Thoracic aorta (tissue), 2 donors: Measurements from ENCODE around the gene SGCD. TPM values are rescaled to one million over a fixed set of nuclear protein-coding genes. Genes with fewer than 3 reads are reported as not detected.

Source experiments
- ATAC-seq: fragments of 150-250 bp; one replicate; pipeline ENCODE4 v1.8.0; 2017; ENCODE audit warnings: low read depth; ENCODE audit not compliant: insufficient number of reproducible peaks, low FRiP score
- DNase-seq: peaks from one replicate; pipeline ENCODE4 v3.0.0-alpha.2; 2020; ENCODE audit warnings: low spot score
- H3K27ac ChIP-seq, 2 donors: fragments of 200-600 bp; sonication (generic); 1 replicate in 1 of 2; 2 replicates in 1 of 2; pipeline ENCODE4 v1.5.1; 2016; ENCODE audit warnings: mild to moderate bottlenecking in 2 of 2, moderate library complexity in 2 of 2
- H3K27me3 ChIP-seq: fragments of 200-600 bp; sonication (generic); replicated peaks from 2 replicates; pipeline ENCODE4 v1.6.0; 2016; ENCODE audit warnings: mild to moderate bottlenecking; ENCODE audit not compliant: insufficient read depth
- H3K36me3 ChIP-seq: fragments of 200-600 bp; sonication (generic); one replicate; pipeline ENCODE4 v1.5.1; 2016
- H3K4me1 ChIP-seq, 2 donors: fragments of 200-600 bp; sonication (generic); 1 replicate in 1 of 2; 2 replicates in 1 of 2; pipeline versions ENCODE4 v1.5.1 to v1.6.0; 2016; ENCODE audit warnings: low read depth in 2 of 2, mild to moderate bottlenecking in 1 of 2; ENCODE audit not compliant: control insufficient read depth in 1 of 2
- H3K4me3 ChIP-seq: fragments of 200-600 bp; sonication (generic); 2 replicates; pipeline ENCODE4 v1.5.1; 2016; ENCODE audit warnings: mild to moderate bottlenecking
- H3K9me3 ChIP-seq: fragments of 200-600 bp; sonication (generic); 2 replicates; pipeline ENCODE4 v1.5.1; 2016
- CTCF ChIP-seq: fragments of 200-600 bp; sonication (generic); IDR thresholded peaks from one replicate; pipeline ENCODE4 v1.5.1; 2019; ENCODE audit warnings: antibody characterized with exemption
- total RNA-seq, 2 donors: library from RNA; depleted of rRNA; stranded (reverse); fragments of >200 nt; gene quantifications; one replicate each; pipeline versions ENCODE4 v1.1.0 to v1.2.3, GENCODE V29; 2016

SGCD gene
- total RNA-seq, 2 donors from 2014 or later = 20.4 to 40.3 TPM

- TF ChIP-seq CTCF = no peak
- no peak for DNase-seq
- no peaks in the 10 kb centered on the region for H3K9me3 ChIP-seq
- H3K27me3 ChIP-seq = no peaks in the 10 kb centered on the region
- no peaks in the 10 kb centered on the region for H3K4me1 ChIP-seq
- no peak overlapping the region for H3K4me3 ChIP-seq
- no peak overlapping the region for H3K27ac ChIP-seq
- H3K36me3 ChIP-seq = no peaks in the 10 kb centered on the region
- no peak for ATAC-seq
Observed at GRCh38 chr5:156402387-156402921, 75.5 kb downstream of the SGCD start.

GRCh38 chr5:156405988-156406387 is 79.0 kb downstream of the SGCD start:
- no peaks in the 10 kb centered on the region for H3K27me3 ChIP-seq
- DNase-seq (no peak), ATAC-seq (no peak)
- no peak for TF ChIP-seq CTCF
- peaks cover 0 to 9% of the 10 kb centered on the region in 2 donors for H3K4me1 ChIP-seq
- no peaks in the 10 kb centered on the region for H3K36me3 ChIP-seq
- no peaks in the 10 kb centered on the region for H3K9me3 ChIP-seq
- no peak overlapping the region for H3K4me3 ChIP-seq
- no peak overlapping the region for H3K27ac ChIP-seq

- Histone ChIP-seq H3K27me3 (no peaks in the 10 kb centered on the region), H3K9me3 (no peaks in the 10 kb centered on the region), H3K4me1 (peaks cover 0 to 19% of the 10 kb centered on the region in 2 donors), H3K27ac (no peak overlapping the region), H3K36me3 (no peaks in the 10 kb centered on the region), H3K4me3 (no peak overlapping the region)
- DNase-seq (no peak), ATAC-seq (no peak)
- no peak for TF ChIP-seq CTCF
Observed at GRCh38 chr5:156407251-156407650, 80.3 kb downstream of the SGCD start.

- Histone ChIP-seq H3K36me3 (no peaks in the 10 kb centered on the region), H3K27ac (no peak overlapping the region), H3K9me3 (no peaks in the 10 kb centered on the region), H3K4me1 (peaks cover 0 to 27% of the 10 kb centered on the region in 2 donors), H3K27me3 (no peaks in the 10 kb centered on the region), H3K4me3 (no peak overlapping the region)
- ATAC-seq (no peak), DNase-seq (no peak)
- TF ChIP-seq CTCF = no peak
Observed at GRCh38 chr5:156409834-156410233, 82.9 kb downstream of the SGCD start.

GRCh38 chr5:156411185-156411613 is 84.2 kb downstream of the SGCD start:
- Histone ChIP-seq H3K4me3 (peak overlapping the region; percentile 51), H3K27me3 (no peaks in the 10 kb centered on the region), H3K27ac (peak overlapping the region; percentile 35 to 44), H3K4me1 (peaks cover 0 to 31% of the 10 kb centered on the region in 2 donors), H3K36me3 (no peaks in the 10 kb centered on the region), H3K9me3 (no peaks in the 10 kb centered on the region)
- ATAC-seq (no peak), DNase-seq (no peak)
- TF ChIP-seq CTCF = no peak
